NB4 (cell line): ENCODE results near the gene ST6GALNAC3.
"Not testable (repeated sequence)": the region's sequence is repeated elsewhere in the genome, so short reads cannot be mapped to it uniquely, and the experiment has no call there.

Experiments
- DNase-seq: peaks from one replicate; pipeline ENCODE4 v3.0.0; 2010; ENCODE audit warnings: low read depth
- H3K4me3 ChIP-seq: one replicate; pipeline ENCODE4 v1.5.1; 2011; ENCODE audit warnings: mild to moderate bottlenecking, low read depth, low read length, moderate library complexity
- CTCF ChIP-seq: IDR thresholded peaks from one replicate; pipeline ENCODE4 v1.5.1; 2012; ENCODE audit warnings: low read depth, low read length
- MAX ChIP-seq: IDR thresholded peaks from 2 replicates; pipeline ENCODE4 v1.6.1; 2011; ENCODE audit warnings: low read depth, low read length
- MYC ChIP-seq: IDR thresholded peaks from 2 replicates; pipeline ENCODE4 v1.6.1; 2011; ENCODE audit warnings: low read depth, low read length
- POLR2A ChIP-seq: IDR thresholded peaks from 2 replicates; pipeline ENCODE4 v1.6.1; 2011; ENCODE audit warnings: mild to moderate bottlenecking; ENCODE audit not compliant: insufficient read length; ENCODE audit errors: extremely low read depth

Gene ST6GALNAC3

GRCh38 chr1:76640092-76640491 lies 565.5 kb downstream of the ST6GALNAC3 start:
- TF ChIP-seq MYC (no peak), POLR2A (no peak)
- DNase-seq = peak; percentile 3

GRCh38 chr1:76640723-76641122 lies 566.2 kb downstream of the ST6GALNAC3 start:
- no peak overlapping the region for H3K4me3 ChIP-seq
- DNase-seq = no peak
- TF ChIP-seq MYC = no peak
- no peak for TF ChIP-seq CTCF
- TF ChIP-seq POLR2A = no peak
- no peak for TF ChIP-seq MAX

More at GRCh38 chr1:76640092-76640491, 565.5 kb downstream of the ST6GALNAC3 start:
- no peak overlapping the region for H3K4me3 ChIP-seq

- DNase-seq = no peak
- TF ChIP-seq MAX = no peak
- no peak for TF ChIP-seq POLR2A
- TF ChIP-seq MYC = no peak
- TF ChIP-seq CTCF = no peak
- H3K4me3 ChIP-seq = no peak overlapping the region
These were observed 569.6 kb downstream of the ST6GALNAC3 start for GRCh38 chr1:76644139-76644538.

- DNase-seq, H3K4me3 ChIP-seq: not testable (repeated sequence)
These were observed 578.3 kb downstream of the ST6GALNAC3 start for GRCh38 chr1:76652860-76653259.

- no peak overlapping the region for H3K4me3 ChIP-seq
- no peak for DNase-seq
- TF ChIP-seq MYC (no peak), MAX (no peak)
These were observed 583.1 kb downstream of the ST6GALNAC3 start for GRCh38 chr1:76657623-76658022.

- peak; percentile 4 for DNase-seq
- TF ChIP-seq MYC (no peak), POLR2A (no peak), MAX (no peak), CTCF (no peak)
These were observed 584.8 kb downstream of the ST6GALNAC3 start for GRCh38 chr1:76659171-76659940.

GRCh38 chr1:76661531-76661930 lies 587.0 kb downstream of the ST6GALNAC3 start:
- H3K4me3 ChIP-seq = no peak overlapping the region
- TF ChIP-seq MYC = no peak
- TF ChIP-seq CTCF = no peak
- TF ChIP-seq POLR2A = no peak
- no peak for TF ChIP-seq MAX
- DNase-seq = no peak

More at GRCh38 chr1:76659171-76659940, 584.8 kb downstream of the ST6GALNAC3 start:
- no peak overlapping the region for H3K4me3 ChIP-seq
